Esophagus muscularis mucosa (tissue), 4 donors: ENCODE results near the gene CIDEB. TPM values are rescaled to one million over a fixed set of nuclear protein-coding genes. Genes with fewer than 3 reads are reported as not detected.

Experiments used
- DNase-seq: peaks from one replicate; pipeline ENCODE4 v3.0.0-alpha.2; 2017; ENCODE audit errors: extremely low spot score
- H3K27ac ChIP-seq, 4 donors: fragments of 200-600 bp; sonication (generic); replicated peaks in 1 of 4; 1 replicate in 3 of 4; 2 replicates in 1 of 4; pipeline ENCODE4 v1.5.1; 2016 to 2019; ENCODE audit warnings: mild to moderate bottlenecking in 1 of 4
- H3K27me3 ChIP-seq, 4 donors: fragments of 200-600 bp; sonication (generic); one replicate each; pipeline versions ENCODE4 v1.5.1 to v1.6.0; 2016 to 2019
- H3K36me3 ChIP-seq, 4 donors: fragments of 200-600 bp; sonication (generic); one replicate each; pipeline ENCODE4 v1.5.1; 2016 to 2019
- H3K4me1 ChIP-seq, 4 donors: fragments of 200-600 bp; sonication (generic); one replicate each; pipeline ENCODE4 v1.5.1; 2016 to 2019
- H3K4me3 ChIP-seq, 4 donors: fragments of 200-600 bp; sonication (generic); 1 replicate in 2 of 4; 2 replicates in 2 of 4; pipeline ENCODE4 v1.5.1; 2016 to 2019; ENCODE audit warnings: mild to moderate bottlenecking in 4 of 4, moderate library complexity in 1 of 4
- H3K9me3 ChIP-seq, 4 donors: fragments of 200-600 bp; sonication (generic); 1 replicate in 3 of 4; 2 replicates in 1 of 4; pipeline ENCODE4 v1.5.1; 2016 to 2019
- EP300 ChIP-seq: sonication (generic); formaldehyde crosslinking; IDR thresholded peaks from one replicate; pipeline ENCODE4 v1.6.1; 2017; ENCODE audit warnings: antibody characterized with exemption
- POLR2A ChIP-seq: fragments of 450-650 bp; IDR thresholded peaks from one replicate; pipeline ENCODE4 v1.6.1; 2017; ENCODE audit warnings: antibody characterized with exemption, moderate library complexity, mild to moderate bottlenecking, low read depth
- POLR2AphosphoS5 ChIP-seq, 2 donors: sonication (generic); formaldehyde crosslinking; IDR thresholded peaks; one replicate each; pipeline ENCODE4 v1.6.1; 2017; ENCODE audit warnings: antibody characterized with exemption in 2 of 2
- WGBS: methylation state at CpG from one replicate; pipeline ENCODE4 v1.1.5; 2018; 5-methylcytosine and 5-hydroxymethylcytosine counted together
- intact Hi-C: fragments of 100-400 bp; cut with DNase I; formaldehyde crosslinking; loops from one replicate; pipeline ENCODE4 v1.15.1; 2023
- total RNA-seq, 4 donors: library from RNA; depleted of rRNA; stranded (reverse); fragments of >200 nt; gene quantifications; one replicate each; pipeline versions ENCODE4 v1.1.0 to v1.2.1, GENCODE V29; 2016
- TF ChIP-seq, protein P1 (sequence below), 3 experiments: fragments of 200-600 bp in 2 of 3; fragments of 450-650 bp in 1 of 3; sonication (generic) in 2 of 3; IDR thresholded peaks; one replicate each; pipeline ENCODE4 v1.5.1; 2017 to 2019; ENCODE audit warnings: antibody characterized with exemption in 3 of 3, mild to moderate bottlenecking in 2 of 3, moderate library complexity in 1 of 3

The CIDEB gene
- total RNA-seq, 4 donors from 2014 or later: 6.6 to 12.5 (median 8.1) TPM

DNA sequence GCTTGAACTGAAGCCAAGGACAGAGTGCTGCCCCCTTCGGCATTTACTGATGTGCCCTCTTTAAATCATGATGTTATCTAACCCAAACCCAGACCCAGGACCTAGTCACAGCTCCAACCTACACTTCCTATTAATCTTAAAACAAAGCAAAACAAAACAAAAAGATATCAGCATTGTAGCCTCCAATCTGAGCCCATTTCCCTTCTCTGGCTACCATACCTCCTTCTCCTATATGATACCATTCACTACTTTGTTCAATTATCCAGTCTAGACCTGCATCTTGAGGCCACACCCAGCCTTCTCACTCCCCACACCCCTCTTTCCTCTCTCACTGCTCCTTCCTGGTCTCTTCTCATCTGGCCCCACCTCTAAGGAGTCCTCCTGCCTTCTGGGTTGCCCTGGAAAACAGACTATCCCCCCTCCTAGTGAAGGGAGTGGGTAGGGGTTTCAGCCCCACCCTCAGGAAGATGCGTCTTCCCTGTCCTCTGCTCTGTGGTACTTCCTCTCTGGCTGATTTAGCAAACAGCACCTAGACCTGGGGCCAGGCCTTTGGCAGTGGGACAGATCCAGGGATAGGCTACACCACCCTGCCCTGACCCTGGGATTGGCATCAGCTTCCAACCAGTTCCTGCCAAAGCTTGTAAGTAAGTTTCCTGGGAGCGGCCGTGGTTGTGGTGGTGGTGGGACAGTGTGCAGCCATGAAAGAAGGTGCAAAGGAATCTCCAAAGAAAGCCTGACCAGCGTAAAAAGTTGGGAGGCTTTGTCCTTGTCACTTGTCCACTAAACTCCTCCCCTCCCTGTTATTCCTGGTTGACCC lies 6.8 kb upstream of the CIDEB start:
- peaks cover 0 to 50% (median 17%) of the 10 kb centered on the region in 4 donors for H3K27me3 ChIP-seq
- peak overlapping the region in 3 of 4 donors; percentile 30 to 71 (median 31) for H3K27ac ChIP-seq

DNA sequence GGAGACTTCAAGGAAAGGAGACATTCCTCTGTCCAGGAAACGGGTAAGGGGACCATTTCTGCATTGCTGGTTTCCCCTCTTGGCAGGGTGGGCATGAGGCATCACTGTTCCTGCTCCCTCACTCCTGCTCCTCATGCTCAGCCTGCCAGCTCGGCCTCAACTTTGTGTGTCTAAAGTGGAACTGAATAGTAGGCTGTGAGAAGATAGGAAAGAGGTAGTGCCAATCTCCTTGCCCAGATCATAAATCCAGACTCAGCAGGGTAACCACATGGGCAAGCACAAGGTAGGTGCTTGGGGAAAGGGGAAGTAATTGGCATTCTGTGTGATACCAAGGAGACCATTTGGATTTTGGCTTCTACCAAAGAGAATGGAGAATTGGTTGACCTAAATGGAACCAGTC lies 6.1 kb upstream of the CIDEB start:
- Histone ChIP-seq H3K27ac (peak overlapping the region in 2 of 4 donors; percentile 27 to 30), H3K9me3 (no peaks in the 10 kb centered on the region), H3K4me3 (no peak overlapping the region), H3K27me3 (peaks cover 0 to 43% (median 13%) of the 10 kb centered on the region in 4 donors), H3K4me1 (peaks cover 42 to 83% (median 67%) of the 10 kb centered on the region in 4 donors), H3K36me3 (peaks cover 0 to 2% (median 0%) of the 10 kb centered on the region in 4 donors)
- intact Hi-C loops: loop anchor here (5.0 kb wide), 1 partner anchor 123 kb away; no protein-coding TSS in a partner anchor
- 83% methylated on average over 2 of the region's 2 CpGs for WGBS
- DNase-seq: no peak
- TF ChIP-seq POLR2AphosphoS5 (IDR thresholded peaks at IDR 0.05) (no peak), POLR2A (no peak), EP300 (no peak)
- TF ChIP-seq, protein P1, sequence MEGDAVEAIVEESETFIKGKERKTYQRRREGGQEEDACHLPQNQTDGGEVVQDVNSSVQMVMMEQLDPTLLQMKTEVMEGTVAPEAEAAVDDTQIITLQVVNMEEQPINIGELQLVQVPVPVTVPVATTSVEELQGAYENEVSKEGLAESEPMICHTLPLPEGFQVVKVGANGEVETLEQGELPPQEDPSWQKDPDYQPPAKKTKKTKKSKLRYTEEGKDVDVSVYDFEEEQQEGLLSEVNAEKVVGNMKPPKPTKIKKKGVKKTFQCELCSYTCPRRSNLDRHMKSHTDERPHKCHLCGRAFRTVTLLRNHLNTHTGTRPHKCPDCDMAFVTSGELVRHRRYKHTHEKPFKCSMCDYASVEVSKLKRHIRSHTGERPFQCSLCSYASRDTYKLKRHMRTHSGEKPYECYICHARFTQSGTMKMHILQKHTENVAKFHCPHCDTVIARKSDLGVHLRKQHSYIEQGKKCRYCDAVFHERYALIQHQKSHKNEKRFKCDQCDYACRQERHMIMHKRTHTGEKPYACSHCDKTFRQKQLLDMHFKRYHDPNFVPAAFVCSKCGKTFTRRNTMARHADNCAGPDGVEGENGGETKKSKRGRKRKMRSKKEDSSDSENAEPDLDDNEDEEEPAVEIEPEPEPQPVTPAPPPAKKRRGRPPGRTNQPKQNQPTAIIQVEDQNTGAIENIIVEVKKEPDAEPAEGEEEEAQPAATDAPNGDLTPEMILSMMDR (IDR thresholded peaks at IDR 0.05): no peak

More for the DNA sequence above, 6.8 kb upstream of the CIDEB start:
- whole genome bisulfite sequencing: 77% methylated on average over 5 of the region's 5 CpGs
- Histone ChIP-seq H3K9me3 (no peaks in the 10 kb centered on the region), H3K4me1 (peaks cover 37 to 79% (median 62%) of the 10 kb centered on the region in 4 donors), H3K4me3 (no peak overlapping the region), H3K36me3 (peaks cover 0 to 9% (median 0%) of the 10 kb centered on the region in 4 donors)
- no peak for DNase-seq
- intact Hi-C loops: loop anchor here (5.0 kb wide), 1 partner anchor 123 kb away; no protein-coding TSS in a partner anchor
- TF ChIP-seq, protein P1 (IDR thresholded peaks at IDR 0.05): no peak
- TF ChIP-seq POLR2AphosphoS5 (IDR thresholded peaks at IDR 0.05): no peak
- no peak for TF ChIP-seq POLR2A
- TF ChIP-seq EP300: no peak

DNA sequence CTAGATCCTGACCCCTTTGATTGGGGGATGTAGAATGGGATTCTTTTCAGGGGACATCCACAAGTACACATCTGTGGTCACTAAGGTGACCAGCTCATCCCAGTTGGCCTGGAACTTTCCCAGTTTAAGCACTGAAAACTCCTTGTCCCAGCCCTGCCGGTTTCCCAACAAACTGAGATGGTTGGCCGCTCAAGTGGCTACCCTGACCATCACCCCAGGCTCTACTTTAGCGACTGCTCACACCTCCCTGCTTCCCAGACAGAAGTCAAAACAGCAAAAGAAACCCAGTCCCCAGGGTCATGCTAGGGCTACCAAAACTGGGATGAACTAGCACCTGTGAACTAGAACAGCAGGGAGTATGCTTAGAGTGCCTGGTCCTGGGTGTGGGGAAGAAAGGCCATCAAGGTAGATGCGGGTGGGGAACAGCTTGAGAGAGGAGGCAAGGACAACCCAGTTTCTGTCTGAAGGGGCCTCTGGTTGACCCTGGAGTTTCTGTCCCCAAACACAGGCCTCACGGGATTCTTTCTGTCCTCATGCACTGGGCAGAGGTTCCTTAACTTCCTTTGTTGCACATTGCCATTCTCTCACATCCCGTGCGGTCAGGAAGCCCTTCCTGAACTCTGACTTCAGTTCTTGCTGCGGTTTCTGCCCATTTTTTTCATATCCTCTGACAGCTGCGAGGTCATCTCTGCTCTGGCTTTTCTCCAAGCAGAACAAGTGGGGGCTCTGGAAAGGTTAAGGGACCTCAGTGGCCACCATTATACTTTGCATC lies 5.1 kb upstream of the CIDEB start:
- no peak for DNase-seq
- Histone ChIP-seq H3K36me3 (no peaks in the 10 kb centered on the region), H3K4me1 (peaks cover 52 to 84% (median 70%) of the 10 kb centered on the region in 4 donors), H3K4me3 (no peak overlapping the region), H3K27ac (peak overlapping the region; percentile 77 to 90 (median 84)), H3K27me3 (peaks cover 0 to 33% (median 9%) of the 10 kb centered on the region in 4 donors), H3K9me3 (no peaks in the 10 kb centered on the region)
- WGBS: 65% methylated on average over 9 of the region's 9 CpGs
- intact Hi-C loops: loop anchor here (5.0 kb wide), 1 partner anchor 124 kb away; no protein-coding TSS in a partner anchor
- TF ChIP-seq POLR2A (no peak), POLR2AphosphoS5 (IDR thresholded peaks at IDR 0.05) (peak; percentile 23 to 45), EP300 (no peak)
- TF ChIP-seq, protein P1 (IDR thresholded peaks at IDR 0.05): no peak

DNA sequence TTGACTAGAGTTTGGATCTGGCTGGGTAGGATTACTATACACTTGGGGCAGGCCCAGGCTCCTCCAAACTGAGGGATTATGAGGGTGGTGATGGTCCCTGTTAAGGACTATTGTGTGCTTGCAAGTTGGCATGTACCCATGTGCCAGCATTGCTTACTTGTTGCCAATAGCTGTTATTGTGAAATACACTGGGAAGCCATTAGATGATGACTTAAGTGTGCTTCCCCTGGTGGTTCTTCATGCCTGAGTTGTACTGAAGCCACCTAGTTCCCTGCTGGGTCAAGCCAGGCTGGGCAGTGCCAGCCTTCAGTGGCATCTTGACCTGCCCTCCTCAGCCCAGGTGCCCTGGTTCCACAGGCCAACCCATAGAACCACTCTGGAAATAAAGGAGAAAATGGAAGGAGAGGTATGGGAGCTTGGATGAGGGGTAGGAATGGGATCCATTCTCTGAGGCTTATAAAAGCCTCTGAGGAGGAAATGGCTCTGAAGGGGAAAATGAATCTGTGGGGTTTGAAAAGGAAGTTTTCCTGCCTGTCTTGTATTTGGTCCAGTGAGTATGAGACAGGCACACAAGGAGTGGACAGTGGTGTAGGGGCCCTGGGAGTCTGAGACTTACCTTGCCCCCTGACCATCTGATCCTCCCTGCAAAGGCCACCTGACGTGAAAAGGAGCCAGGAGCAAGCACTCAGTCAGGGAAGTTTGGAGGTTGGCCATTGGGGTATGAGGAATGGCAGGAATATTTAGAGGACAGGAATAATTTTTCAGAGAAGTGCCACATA lies 4.2 kb upstream of the CIDEB start:
- 80% methylated on average over 1 of the region's 1 CpG for WGBS
- H3K4me3 ChIP-seq: peak overlapping the region; percentile 64 to 73 (median 66)
- H3K36me3 ChIP-seq: peaks cover 2 to 9% (median 7%) of the 10 kb centered on the region in 4 donors
- H3K9me3 ChIP-seq: no peaks in the 10 kb centered on the region
- peaks cover 0 to 24% (median 9%) of the 10 kb centered on the region in 4 donors for H3K27me3 ChIP-seq
- peak overlapping the region; percentile 77 to 90 (median 84) for H3K27ac ChIP-seq
- no peak for DNase-seq
- peaks cover 54 to 87% (median 66%) of the 10 kb centered on the region in 4 donors for H3K4me1 ChIP-seq
- TF ChIP-seq POLR2AphosphoS5 (IDR thresholded peaks at IDR 0.05): no peak
- no peak for TF ChIP-seq POLR2A
- TF ChIP-seq EP300: no peak
- TF ChIP-seq, protein P1 (IDR thresholded peaks at IDR 0.05): no peak
- intact Hi-C loops: loop anchor here (5.0 kb wide), 1 partner anchor 125 kb away; no protein-coding TSS in a partner anchor
